Measurements from ENCODE around the gene TAC3. TPM values are rescaled to one million over a fixed set of nuclear protein-coding genes. Genes with fewer than 3 reads are reported as not detected.
"Not testable (repeated sequence)": the region's sequence is repeated elsewhere in the genome, so short reads cannot be mapped to it uniquely, and the experiment has no call there.

The TAC3 gene
- total RNA-seq, 1 experiment from 2014 or later = 3.1 TPM

- ChIA-PET POLR2A (interaction anchor here (0.6 kb wide), 1 partner anchor 461 kb away, joined by 3 read pairs; no protein-coding TSS in a partner anchor), CTCF (interaction anchor here (0.7 to 1.4 kb wide), 3 partner anchors 19 to 84 kb away, joined by 3 to 5 read pairs (median 3); no protein-coding TSS in a partner anchor)
- H3K27me3 Mint-ChIP-seq (ENCODE audit: insufficient read depth, unreplicated experiment) = no peaks in the 10 kb centered on the region
- H3K4me1 Mint-ChIP-seq (ENCODE audit: low read depth, unreplicated experiment) = peaks cover 8% of the 10 kb centered on the region
- H3K4me1 ChIP-seq = no peaks in the 10 kb centered on the region
- H3K4me3 Mint-ChIP-seq (ENCODE audit: unreplicated experiment) = no peak overlapping the region
- H3K27ac Mint-ChIP-seq (ENCODE audit: unreplicated experiment) = no peak overlapping the region
- H3K36me3 ChIP-seq (ENCODE audit: control insufficient read depth, insufficient read depth, low read length) = no peaks in the 10 kb centered on the region
- no peaks in the 10 kb centered on the region for H3K9me3 Mint-ChIP-seq (ENCODE audit: unreplicated experiment)
- BruUV-seq (replicated peaks) = no TSS peak
- no peak for TF ChIP-seq CTCF (IDR thresholded peaks at IDR 0.05; ENCODE audit: insufficient read depth in 1 of 2, low read depth in 1 of 2, low read length in 1 of 2, severe bottlenecking in 1 of 2, unreplicated experiment in 1 of 2)
- H3K9me3 ChIP-seq = no peaks in the 10 kb centered on the region
- no peak for DNase-seq
- intact Hi-C loops (cut with micrococcal nuclease; ENCODE audit: unreplicated experiment) = no loop called here
- H3K27me3 ChIP-seq (replicated peaks; ENCODE audit: control insufficient read depth, insufficient read depth, low read length) = no peaks in the 10 kb centered on the region
- no peaks in the 10 kb centered on the region for H3K36me3 Mint-ChIP-seq (ENCODE audit: insufficient read depth, unreplicated experiment)
- H3K4me3 ChIP-seq (ENCODE audit: low read depth, low read length) = no peak overlapping the region
These were observed 11.4 kb upstream of the TAC3 start for GRCh38 chr12:57027805-57028153.

- no peaks in the 10 kb centered on the region for H3K4me1 ChIP-seq
- Mint-ChIP-seq H3K27ac (ENCODE audit: unreplicated experiment) (no peak overlapping the region), H3K36me3 (ENCODE audit: insufficient read depth, unreplicated experiment) (no peaks in the 10 kb centered on the region), H3K9me3 (ENCODE audit: unreplicated experiment) (no peaks in the 10 kb centered on the region), H3K4me3 (ENCODE audit: unreplicated experiment) (no peak overlapping the region), H3K27me3 (ENCODE audit: insufficient read depth, unreplicated experiment) (no peaks in the 10 kb centered on the region), H3K4me1 (ENCODE audit: low read depth, unreplicated experiment) (peaks cover 8% of the 10 kb centered on the region)
- intact Hi-C loops (cut with micrococcal nuclease; ENCODE audit: unreplicated experiment) = no loop called here
- H3K36me3 ChIP-seq (ENCODE audit: control insufficient read depth, insufficient read depth, low read length) = no peaks in the 10 kb centered on the region
- H3K27me3 ChIP-seq (replicated peaks; ENCODE audit: control insufficient read depth, insufficient read depth, low read length) = no peaks in the 10 kb centered on the region
- TF ChIP-seq CTCF (IDR thresholded peaks at IDR 0.05; ENCODE audit: insufficient read depth in 1 of 2, low read depth in 1 of 2, low read length in 1 of 2, severe bottlenecking in 1 of 2, unreplicated experiment in 1 of 2) = no peak
- POLR2A ChIA-PET = interaction anchor here (0.6 kb wide), 2 partner anchors 10 to 462 kb away, joined by 3 to 8 read pairs; no protein-coding TSS in a partner anchor
- BruUV-seq (replicated peaks) = no TSS peak
- H3K9me3 ChIP-seq = no peaks in the 10 kb centered on the region
- CTCF ChIA-PET = interaction anchor here (0.7 to 1.4 kb wide), 3 partner anchors 18 to 85 kb away, joined by 3 to 5 read pairs (median 3); no protein-coding TSS in a partner anchor
- no peak for DNase-seq
- no peak overlapping the region for H3K4me3 ChIP-seq (ENCODE audit: low read depth, low read length)
These were observed 10.9 kb upstream of the TAC3 start for GRCh38 chr12:57027011-57027804.

GRCh38 chr12:57025196-57025595 is 8.9 kb upstream of the TAC3 start:
- no TSS peak for BruUV-seq (replicated peaks)
- Mint-ChIP-seq H3K27me3 (ENCODE audit: insufficient read depth, unreplicated experiment) (no peaks in the 10 kb centered on the region), H3K4me1 (ENCODE audit: low read depth, unreplicated experiment) (peaks cover 5% of the 10 kb centered on the region), H3K27ac (ENCODE audit: unreplicated experiment) (no peak overlapping the region), H3K4me3 (ENCODE audit: unreplicated experiment) (no peak overlapping the region), H3K36me3 (ENCODE audit: insufficient read depth, unreplicated experiment) (no peaks in the 10 kb centered on the region), H3K9me3 (ENCODE audit: unreplicated experiment) (no peaks in the 10 kb centered on the region)
- Histone ChIP-seq H3K4me1 (no peaks in the 10 kb centered on the region), H3K27me3 (replicated peaks; ENCODE audit: control insufficient read depth, insufficient read depth, low read length) (no peaks in the 10 kb centered on the region), H3K9me3 (no peaks in the 10 kb centered on the region), H3K36me3 (ENCODE audit: control insufficient read depth, insufficient read depth, low read length) (no peaks in the 10 kb centered on the region), H3K4me3 (ENCODE audit: low read depth, low read length) (no peak overlapping the region)
- TF ChIP-seq CTCF (IDR thresholded peaks at IDR 0.05; ENCODE audit: insufficient read depth in 1 of 2, low read depth in 1 of 2, low read length in 1 of 2, severe bottlenecking in 1 of 2, unreplicated experiment in 1 of 2) = no peak
- intact Hi-C loops (cut with micrococcal nuclease; ENCODE audit: unreplicated experiment) = no loop called here
- DNase-seq = no peak
- ChIA-PET CTCF (no interaction called here), POLR2A (no interaction called here)

GRCh38 chr12:57022324-57022723 is 6.0 kb upstream of the TAC3 start:
- H3K36me3 ChIP-seq (ENCODE audit: control insufficient read depth, insufficient read depth, low read length); intact Hi-C loops (cut with micrococcal nuclease; ENCODE audit: unreplicated experiment); DNase-seq; POLR2A ChIA-PET; CTCF ChIA-PET; H3K27me3 ChIP-seq (replicated peaks; ENCODE audit: control insufficient read depth, insufficient read depth, low read length); H3K4me3 ChIP-seq (ENCODE audit: low read depth, low read length); H3K27ac Mint-ChIP-seq (ENCODE audit: unreplicated experiment); H3K9me3 ChIP-seq; H3K9me3 Mint-ChIP-seq (ENCODE audit: unreplicated experiment); BruUV-seq (replicated peaks); H3K36me3 Mint-ChIP-seq (ENCODE audit: insufficient read depth, unreplicated experiment); H3K4me3 Mint-ChIP-seq (ENCODE audit: unreplicated experiment); H3K27me3 Mint-ChIP-seq (ENCODE audit: insufficient read depth, unreplicated experiment): not testable (repeated sequence)
- H3K4me1 ChIP-seq = peaks cover 23% of the 10 kb centered on the region
- peaks cover 16% of the 10 kb centered on the region for H3K4me1 Mint-ChIP-seq (ENCODE audit: low read depth, unreplicated experiment)

Measured in Caco-2 (cell line).